Mesenchymal stem cell (in vitro differentiated cells and primary cell): ENCODE data around the gene MEN1.

Experiments
- DNase-seq: peaks from one replicate; pipeline ENCODE4 v3.0.0-alpha.2; 2013
- H2AFZ ChIP-seq: one replicate; pipeline ENCODE4 v1.6.1; 2013; ENCODE audit warnings: low read depth, mild to moderate bottlenecking, control low read depth, inconsistent platforms, low read length, moderate library complexity
- H2AK5ac ChIP-seq: 2 replicates; pipeline ENCODE4 v1.6.1; 2013; ENCODE audit warnings: low read length, moderate library complexity, mild to moderate bottlenecking, inconsistent platforms; ENCODE audit not compliant: severe bottlenecking
- H2BK120ac ChIP-seq: one replicate; pipeline ENCODE4 v1.6.1; 2013; ENCODE audit warnings: low read depth, mild to moderate bottlenecking, inconsistent platforms, low read length, moderate library complexity
- H2BK12ac ChIP-seq, 2 experiments: one replicate each; pipeline ENCODE4 v1.6.1; 2013; ENCODE audit warnings: inconsistent platforms in 2 of 2, low read length in 2 of 2, mild to moderate bottlenecking in 2 of 2, moderate library complexity in 2 of 2, control low read depth in 1 of 2
- H2BK15ac ChIP-seq: one replicate; pipeline ENCODE4 v1.6.1; 2013; ENCODE audit warnings: mild to moderate bottlenecking, low read depth, inconsistent platforms; ENCODE audit not compliant: poor library complexity, severe bottlenecking
- H2BK5ac ChIP-seq: 2 replicates; pipeline ENCODE4 v1.6.1; 2013; ENCODE audit warnings: low read depth, mild to moderate bottlenecking, low read length, control low read depth, inconsistent platforms; ENCODE audit not compliant: poor library complexity, severe bottlenecking
- H3K14ac ChIP-seq, 2 experiments: one replicate each; pipeline ENCODE4 v1.6.1; 2013; ENCODE audit warnings: inconsistent platforms in 2 of 2, low read length in 2 of 2, control low read depth in 1 of 2, mild to moderate bottlenecking in 1 of 2, moderate library complexity in 1 of 2
- H3K18ac ChIP-seq, 2 experiments: one replicate each; pipeline ENCODE4 v1.6.1; 2013; ENCODE audit warnings: inconsistent platforms in 2 of 2, low read length in 2 of 2, control low read depth in 1 of 2, low read depth in 1 of 2, mild to moderate bottlenecking in 1 of 2
- H3K23ac ChIP-seq, 2 experiments: one replicate each; pipeline ENCODE4 v1.6.1; 2013; ENCODE audit warnings: inconsistent platforms in 2 of 2, low read length in 2 of 2, mild to moderate bottlenecking in 2 of 2, moderate library complexity in 2 of 2, control low read depth in 1 of 2
- H3K27ac ChIP-seq: 2 replicates; pipeline ENCODE4 v1.5.1; 2013; ENCODE audit warnings: mild to moderate bottlenecking, moderate library complexity, low read length, control low read depth, inconsistent platforms; ENCODE audit not compliant: poor library complexity, severe bottlenecking
- H3K27me3 ChIP-seq, 2 experiments: 2 replicates each; pipeline versions ENCODE4 v1.6.1 to v1.7.0; 2013; ENCODE audit warnings: low read length in 2 of 2, mild to moderate bottlenecking in 2 of 2, moderate library complexity in 2 of 2, control low read depth in 1 of 2, inconsistent platforms in 1 of 2; ENCODE audit not compliant: control insufficient read depth in 1 of 2, insufficient read depth in 1 of 2
- H3K36me3 ChIP-seq, 2 experiments: 2 replicates each; pipeline versions ENCODE4 v1.6.1 to v1.7.0; 2013; ENCODE audit warnings: low read length in 2 of 2, control low read depth in 1 of 2, inconsistent platforms in 1 of 2, low read depth in 1 of 2, mild to moderate bottlenecking in 1 of 2; ENCODE audit not compliant: insufficient read depth in 2 of 2, control insufficient read depth in 1 of 2
- H3K4ac ChIP-seq, 2 experiments: one replicate each; pipeline ENCODE4 v1.6.1; 2013; ENCODE audit warnings: inconsistent platforms in 2 of 2, low read length in 2 of 2, mild to moderate bottlenecking in 2 of 2, moderate library complexity in 2 of 2, control low read depth in 1 of 2, low read depth in 1 of 2
- H3K4me1 ChIP-seq: 2 replicates; pipeline ENCODE4 v1.6.1; 2013; ENCODE audit warnings: low read depth, low read length, control low read depth; ENCODE audit not compliant: control insufficient read depth, insufficient read depth
- H3K4me2 ChIP-seq: 2 replicates; pipeline ENCODE4 v1.6.1; 2013; ENCODE audit warnings: low read length, mild to moderate bottlenecking, inconsistent platforms; ENCODE audit not compliant: poor library complexity, severe bottlenecking
- H3K4me3 ChIP-seq, 2 experiments: 2 replicates each; pipeline versions ENCODE4 v1.5.1 to v1.7.0; 2013; ENCODE audit warnings: low read length in 2 of 2, mild to moderate bottlenecking in 2 of 2, control low read depth in 1 of 2, low read depth in 1 of 2; ENCODE audit not compliant: insufficient read depth in 1 of 2
- H3K79me1 ChIP-seq: replicated peaks from 2 replicates; pipeline ENCODE4 v1.6.1; 2013; ENCODE audit warnings: mild to moderate bottlenecking, control low read depth, low read length, inconsistent platforms; ENCODE audit not compliant: poor library complexity, severe bottlenecking
- H3K9ac ChIP-seq: 2 replicates; pipeline ENCODE4 v1.7.0; 2013; ENCODE audit warnings: mild to moderate bottlenecking, low read length, moderate library complexity
- H3K9me3 ChIP-seq: 2 replicates; pipeline ENCODE4 v1.7.0; 2013; ENCODE audit warnings: mild to moderate bottlenecking, low read length; ENCODE audit not compliant: control insufficient read depth
- H4K8ac ChIP-seq: one replicate; pipeline ENCODE4 v1.6.1; 2013; ENCODE audit warnings: inconsistent platforms, mild to moderate bottlenecking, low read length, moderate library complexity
- H4K91ac ChIP-seq: one replicate; pipeline ENCODE4 v1.6.1; 2013; ENCODE audit warnings: mild to moderate bottlenecking, low read length, inconsistent platforms
- WGBS: methylation state at CpG from one replicate; pipeline ENCODE4 v1.1.7; 2013; ENCODE audit warnings: mixed read lengths; 5-methylcytosine and 5-hydroxymethylcytosine counted together

Gene MEN1

DNA sequence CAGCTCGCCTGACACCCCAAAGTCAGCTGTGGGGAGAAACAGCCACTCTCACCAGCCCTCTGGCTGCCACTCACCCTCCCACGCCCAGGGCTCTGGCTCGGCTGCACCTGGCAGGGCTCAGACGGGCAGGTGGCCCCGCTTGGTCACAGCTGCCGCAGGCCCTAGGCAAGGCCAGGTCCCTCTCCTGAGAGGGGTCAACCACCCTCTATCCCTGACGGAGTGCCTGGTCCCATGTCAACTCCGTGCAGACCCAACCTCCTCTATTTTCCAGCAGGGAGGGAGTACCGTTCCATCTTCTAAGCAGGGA, 9.2 kb downstream of the MEN1 start:
- no peak overlapping the region for H3K4ac ChIP-seq
- no peak overlapping the region for H3K23ac ChIP-seq
- H4K8ac ChIP-seq, result no peak overlapping the region
- no peak overlapping the region for H3K27ac ChIP-seq
- no peak overlapping the region for H3K14ac ChIP-seq
- DNase-seq, result no peak
- no peak overlapping the region for H3K4me3 ChIP-seq
- no peak overlapping the region for H2BK5ac ChIP-seq
- H4K91ac ChIP-seq, result peak overlapping the region; percentile 53
- no peak overlapping the region for H2AFZ ChIP-seq
- H2BK12ac ChIP-seq, result no peak overlapping the region
- no peak overlapping the region for H3K18ac ChIP-seq
- peaks cover 23% of the 10 kb centered on the region for H3K4me1 ChIP-seq
- H3K79me1 ChIP-seq, result peaks cover 16% of the 10 kb centered on the region
- H3K27me3 ChIP-seq, result no peaks in the 10 kb centered on the region
- no peaks in the 10 kb centered on the region for H3K9me3 ChIP-seq
- WGBS, result 96% methylated on average over 9 of the region's 9 CpGs
- no peak overlapping the region for H3K4me2 ChIP-seq
- no peak overlapping the region for H2BK15ac ChIP-seq
- H3K9ac ChIP-seq, result no peak overlapping the region
- no peak overlapping the region for H2BK120ac ChIP-seq
- H2AK5ac ChIP-seq, result no peak overlapping the region
- peaks cover 38 to 65% of the 10 kb centered on the region in 2 experiments for H3K36me3 ChIP-seq

DNA sequence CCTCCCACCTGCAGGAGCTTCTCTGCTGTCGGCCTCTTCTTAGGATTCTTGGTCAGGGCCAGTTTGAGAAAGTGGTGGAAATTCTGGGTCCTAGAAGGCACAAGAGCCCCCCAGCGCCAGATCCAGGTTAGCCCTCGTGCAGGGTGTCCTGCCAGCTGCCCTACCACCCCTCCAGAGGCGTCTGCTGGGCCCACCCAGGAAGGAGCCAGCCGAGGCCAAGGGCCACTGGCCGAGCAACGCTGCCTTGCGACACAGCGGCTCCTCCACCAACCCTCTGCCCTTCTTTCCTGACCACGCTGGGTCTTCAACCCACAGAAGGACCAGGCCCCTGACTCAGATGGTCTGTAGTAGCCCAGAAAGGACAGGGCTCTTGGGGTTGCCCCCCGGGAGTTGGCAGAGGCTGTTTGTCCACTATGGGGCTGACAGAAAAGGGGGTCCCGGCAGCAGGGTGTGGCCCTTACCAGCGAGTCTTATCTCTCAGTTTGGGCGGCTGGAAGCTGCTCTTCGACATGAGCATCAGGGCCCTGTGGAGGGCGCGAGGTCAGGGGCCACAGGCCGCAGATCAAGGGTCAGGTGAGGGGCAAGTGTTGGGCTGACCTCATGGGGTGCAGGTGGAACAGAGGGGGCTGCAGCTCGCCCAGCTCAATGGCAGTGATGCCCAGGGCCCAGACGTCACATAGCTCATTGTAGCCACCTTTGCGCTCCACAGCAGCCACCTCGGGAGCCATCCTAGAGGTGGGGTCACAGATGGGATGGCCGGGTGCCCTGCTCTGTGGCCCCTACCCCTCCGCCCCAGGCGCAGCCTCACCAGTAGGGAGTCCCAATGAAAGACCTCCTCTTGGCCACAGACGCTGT, 9.8 kb downstream of the MEN1 start:
- no peak overlapping the region for H3K14ac ChIP-seq
- H3K27ac ChIP-seq, result no peak overlapping the region
- peaks cover 34 to 65% of the 10 kb centered on the region in 2 experiments for H3K36me3 ChIP-seq
- no peak overlapping the region for H3K23ac ChIP-seq
- H4K8ac ChIP-seq, result no peak overlapping the region
- H3K4me2 ChIP-seq, result no peak overlapping the region
- H3K4me1 ChIP-seq, result peaks cover 23% of the 10 kb centered on the region
- H2BK5ac ChIP-seq, result no peak overlapping the region
- peaks cover 14% of the 10 kb centered on the region for H3K79me1 ChIP-seq
- H4K91ac ChIP-seq, result peak overlapping the region; percentile 53
- DNase-seq, result no peak
- no peaks in the 10 kb centered on the region for H3K9me3 ChIP-seq
- 94% methylated on average over 26 of the region's 26 CpGs for WGBS
- no peak overlapping the region for H3K18ac ChIP-seq
- no peak overlapping the region for H2AK5ac ChIP-seq
- no peaks in the 10 kb centered on the region for H3K27me3 ChIP-seq
- H2AFZ ChIP-seq, result no peak overlapping the region
- H2BK120ac ChIP-seq, result no peak overlapping the region
- H3K9ac ChIP-seq, result no peak overlapping the region
- H3K4me3 ChIP-seq, result no peak overlapping the region
- no peak overlapping the region for H2BK15ac ChIP-seq
- H2BK12ac ChIP-seq, result no peak overlapping the region
- H3K4ac ChIP-seq, result no peak overlapping the region

DNA sequence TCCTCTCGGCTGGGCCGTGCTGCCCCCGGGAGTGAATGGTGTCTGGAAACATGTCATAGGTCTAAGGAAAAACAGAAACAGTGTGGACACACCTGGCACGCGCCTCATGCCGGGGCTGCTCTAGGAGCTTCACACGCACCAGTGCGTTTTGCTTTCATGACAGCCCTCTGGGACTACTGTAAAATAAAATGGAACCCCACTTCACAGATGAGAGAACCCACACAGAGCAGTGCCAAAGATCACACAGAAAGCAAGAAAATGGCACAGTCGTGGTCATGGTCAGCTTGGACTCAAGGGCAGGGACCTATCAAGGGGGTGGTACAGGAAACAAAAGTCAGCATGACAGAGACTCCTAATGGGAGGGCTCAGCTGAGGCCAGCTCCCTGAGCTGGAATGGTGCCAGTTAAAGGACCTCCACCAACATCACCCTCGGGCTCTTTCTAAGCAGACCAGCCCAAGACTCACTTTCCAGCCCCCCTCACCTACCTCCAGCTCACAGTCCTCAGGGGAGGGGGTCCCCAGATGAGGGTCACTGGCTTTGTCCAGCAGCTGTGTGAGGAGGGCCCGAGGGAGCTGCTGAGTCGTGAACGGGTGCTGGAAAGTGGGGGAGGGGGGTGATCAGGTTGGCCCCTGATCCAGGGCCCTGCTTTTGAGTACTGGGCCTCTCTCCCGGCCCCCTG, 10.6 kb downstream of the MEN1 start:
- Histone ChIP-seq H4K91ac (no peak overlapping the region), H2BK5ac (no peak overlapping the region), H3K4me1 (peaks cover 23% of the 10 kb centered on the region), H3K9ac (no peak overlapping the region), H3K23ac (no peak overlapping the region), H3K27me3 (no peaks in the 10 kb centered on the region), H3K4ac (no peak overlapping the region), H3K18ac (no peak overlapping the region), H2BK120ac (no peak overlapping the region), H3K27ac (no peak overlapping the region), H2BK12ac (no peak overlapping the region), H3K9me3 (no peaks in the 10 kb centered on the region), H2AFZ (no peak overlapping the region), H2AK5ac (no peak overlapping the region), H3K79me1 (peaks cover 6% of the 10 kb centered on the region), H3K4me3 (no peak overlapping the region), H3K4me2 (no peak overlapping the region), H2BK15ac (no peak overlapping the region), H4K8ac (no peak overlapping the region), H3K36me3 (peaks cover 27 to 57% of the 10 kb centered on the region in 2 experiments), H3K14ac (no peak overlapping the region)
- DNase-seq, result peak; percentile 24
- 83% methylated on average over 13 of the region's 14 CpGs for WGBS

DNA sequence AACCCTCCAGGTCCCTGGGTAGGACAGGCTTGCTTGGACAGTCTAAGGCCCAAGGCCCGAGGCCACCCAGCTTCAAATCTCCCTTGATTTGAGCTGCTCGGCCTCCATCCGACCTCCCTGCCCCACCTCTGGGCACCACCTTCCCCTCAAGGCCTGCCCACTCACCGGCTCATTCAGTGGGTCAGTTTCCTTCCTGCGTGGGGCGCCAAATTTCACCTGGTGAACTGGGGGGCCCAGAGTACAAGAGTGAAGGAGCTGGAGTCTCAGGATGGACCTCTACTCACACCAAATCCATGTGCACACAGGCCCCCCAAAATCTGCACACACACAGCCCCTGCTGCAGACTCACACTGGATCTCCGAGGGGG, 11.1 kb downstream of the MEN1 start:
- H3K4me2 ChIP-seq, result no peak overlapping the region
- no peaks in the 10 kb centered on the region for H3K9me3 ChIP-seq
- H3K14ac ChIP-seq, result no peak overlapping the region
- no peak overlapping the region for H2BK15ac ChIP-seq
- H3K27ac ChIP-seq, result no peak overlapping the region
- no peak overlapping the region for H4K91ac ChIP-seq
- no peak overlapping the region for H3K4me3 ChIP-seq
- H3K36me3 ChIP-seq, result peaks cover 21 to 55% of the 10 kb centered on the region in 2 experiments
- H2BK120ac ChIP-seq, result no peak overlapping the region
- no peak overlapping the region for H2AFZ ChIP-seq
- 89% methylated on average over 4 of the region's 7 CpGs for WGBS
- H3K4me1 ChIP-seq, result peaks cover 21% of the 10 kb centered on the region
- no peak overlapping the region for H3K18ac ChIP-seq
- H3K79me1 ChIP-seq, result peaks cover 5% of the 10 kb centered on the region
- no peak overlapping the region for H3K4ac ChIP-seq
- H2BK5ac ChIP-seq, result no peak overlapping the region
- H3K23ac ChIP-seq, result no peak overlapping the region
- DNase-seq, result no peak
- no peak overlapping the region for H3K9ac ChIP-seq
- no peak overlapping the region for H2BK12ac ChIP-seq
- no peak overlapping the region for H2AK5ac ChIP-seq
- no peaks in the 10 kb centered on the region for H3K27me3 ChIP-seq
- H4K8ac ChIP-seq, result no peak overlapping the region
